Kidney tubule cell (primary cell): ENCODE data around the gene FN3KRP.

Experiments used
- DNase-seq: peaks from one replicate; pipeline ENCODE4 v3.0.0-alpha.2; 2018; ENCODE audit warnings: low spot score

Gene FN3KRP

DNA sequence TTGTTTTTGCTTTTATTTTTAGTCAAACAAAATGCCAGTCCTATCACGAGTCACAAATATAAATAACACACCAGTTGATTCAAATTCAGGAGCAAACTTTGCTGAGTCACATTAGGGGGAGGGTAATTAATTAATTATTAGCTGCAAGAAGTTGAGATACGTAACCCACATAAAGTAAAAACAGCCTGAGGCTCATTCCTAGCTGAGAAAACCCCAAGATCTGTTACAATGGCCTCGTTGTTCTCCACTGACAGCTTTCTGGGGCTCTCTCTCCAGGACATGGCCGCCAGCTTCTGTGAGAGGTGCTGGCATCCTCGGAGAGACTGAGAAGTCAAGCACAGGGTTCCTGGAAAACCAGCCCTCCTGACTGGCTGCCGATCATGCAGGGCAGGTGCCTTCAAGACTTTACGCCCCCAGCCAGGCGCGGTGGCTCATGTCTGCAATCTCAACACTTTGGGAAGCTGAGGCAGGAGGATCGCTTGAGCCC lies 29.1 kb upstream of the FN3KRP start:
- DNase-seq = peak; percentile 91

- peak; percentile 62 for DNase-seq
Observed at GRCh38 chr17:82687871-82688270, 28.6 kb upstream of the FN3KRP start.

DNA sequence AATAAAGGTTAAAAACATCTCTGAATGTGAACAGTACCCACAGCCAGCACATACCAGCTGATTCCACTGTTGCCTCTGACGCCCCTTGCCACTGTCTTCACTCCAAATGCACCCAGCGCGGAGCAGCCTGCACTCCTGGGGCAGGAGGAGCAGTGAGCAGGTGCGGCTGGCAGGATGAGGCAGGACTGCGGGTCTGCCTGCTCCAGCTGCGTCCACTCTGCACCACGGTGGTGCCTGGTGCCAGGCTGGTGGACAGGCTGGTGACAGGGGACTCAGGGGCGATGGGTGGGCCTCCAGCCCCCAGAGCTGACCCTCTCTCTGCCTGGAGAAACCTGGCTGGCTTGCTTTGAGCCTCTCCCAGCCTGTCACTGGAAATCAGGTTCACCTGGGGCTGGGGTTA lies 27.4 kb upstream of the FN3KRP start:
- DNase-seq = no peak

DNA sequence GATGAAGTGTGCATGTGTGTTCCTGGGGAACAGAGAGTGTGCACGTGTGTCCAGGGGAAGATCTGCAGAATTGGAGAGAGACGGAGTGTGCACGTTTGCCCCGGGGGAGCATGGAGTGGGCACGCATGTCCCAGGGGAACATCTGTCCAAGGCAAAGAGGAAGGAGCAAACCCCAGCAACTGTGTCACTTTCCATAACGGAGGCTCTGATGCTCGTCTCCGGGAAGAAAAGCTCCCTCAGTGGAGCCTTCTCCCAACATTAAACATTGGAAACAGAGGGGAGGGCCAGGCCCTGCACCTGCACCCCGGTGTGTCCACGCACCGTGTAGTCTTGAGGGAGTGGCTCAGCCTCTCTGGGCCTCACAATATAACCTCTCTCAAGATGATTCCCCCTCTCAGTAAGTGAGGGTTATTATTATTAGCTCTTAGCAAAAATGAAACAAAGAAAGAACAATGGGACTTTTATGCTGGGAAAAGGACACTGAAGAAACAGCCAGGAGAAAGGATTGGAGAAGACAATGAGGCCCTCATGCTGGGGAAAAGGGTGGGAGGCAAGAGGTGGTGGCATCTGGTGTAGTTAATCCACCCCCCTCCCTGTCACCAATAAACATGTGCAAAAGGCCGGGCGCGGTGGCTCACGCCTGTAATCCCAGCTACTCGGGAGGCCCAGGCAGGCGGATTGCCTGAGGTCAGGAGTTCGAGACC lies 25.6 kb upstream of the FN3KRP start:
- DNase-seq = no peak

DNA sequence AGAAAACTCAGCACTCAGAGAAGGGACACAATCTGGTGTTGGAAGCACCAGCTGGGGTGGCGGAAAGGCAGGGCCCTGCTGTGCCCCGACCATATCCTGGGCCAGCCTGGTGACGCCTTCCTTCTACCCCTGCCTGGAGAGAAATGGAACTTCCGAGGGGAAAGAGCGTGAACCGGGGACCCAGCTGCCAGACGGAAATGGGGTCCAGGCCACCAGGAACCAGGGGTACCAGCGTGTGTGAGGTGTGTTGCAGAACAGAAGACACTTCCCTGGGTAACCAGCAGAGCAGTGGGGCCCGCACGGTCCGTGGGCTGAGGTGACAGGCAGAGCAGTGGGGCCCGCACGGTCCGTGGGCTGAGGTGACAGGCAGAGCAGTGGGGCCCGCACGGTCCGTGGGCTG lies 24.8 kb upstream of the FN3KRP start:
- no peak for DNase-seq

- DNase-seq = no peak
Observed at GRCh38 chr17:82692268-82692667, 24.2 kb upstream of the FN3KRP start.

- no peak for DNase-seq
Observed at GRCh38 chr17:82693168-82693867, 23.2 kb upstream of the FN3KRP start.

DNA sequence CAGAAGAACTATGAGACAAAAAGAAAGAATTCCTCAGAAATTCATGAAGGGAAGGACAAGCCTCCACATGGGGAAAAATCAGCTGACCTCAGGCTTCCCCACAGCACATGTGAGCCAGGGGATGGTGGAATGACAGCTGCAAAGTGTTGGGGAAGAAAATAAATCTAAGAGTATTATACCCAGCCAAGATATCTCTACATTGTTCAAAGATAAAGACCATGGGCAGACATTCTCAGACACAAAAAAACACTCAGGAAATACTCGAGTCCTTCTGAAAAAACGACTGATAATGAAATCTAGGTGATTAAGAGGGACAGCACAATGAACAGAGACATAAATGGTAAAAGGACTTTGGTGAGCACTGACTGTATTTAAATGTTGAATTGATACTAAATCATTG lies 21.9 kb upstream of the FN3KRP start:
- no peak for DNase-seq

DNA sequence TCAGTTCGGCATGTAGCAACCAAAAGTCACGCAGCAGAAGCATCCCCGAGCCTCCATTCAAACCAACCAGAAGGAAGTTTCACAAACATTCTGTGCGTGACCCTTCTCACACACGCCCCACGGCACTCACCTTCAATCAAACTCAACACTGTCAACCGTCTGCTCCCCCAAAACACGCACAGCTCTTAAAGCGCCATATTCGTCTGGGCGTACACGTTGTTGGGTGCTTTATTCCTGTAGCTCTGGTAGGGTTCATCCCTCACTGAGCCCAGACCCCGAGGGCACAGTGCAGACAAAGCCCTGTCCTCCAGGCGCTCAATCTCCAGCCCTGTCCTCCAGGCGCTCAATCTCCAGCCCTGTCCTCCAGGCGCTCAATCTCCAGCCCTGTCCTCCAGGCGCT lies 20.2 kb upstream of the FN3KRP start:
- DNase-seq = no peak

GRCh38 chr17:82696916-82697807 lies 19.3 kb upstream of the FN3KRP start:
- DNase-seq = peak; percentile 13

- no peak for DNase-seq
Observed at GRCh38 chr17:82697808-82698064, 18.8 kb upstream of the FN3KRP start.

- DNase-seq = peak; percentile 99
Observed at GRCh38 chr17:82698065-82698973, 18.2 kb upstream of the FN3KRP start, which contains the start of gene RAB40B. Gene RAB40B (minus strand): TSS chr17:82698698. CDS start chr17:82698596, 102 bp downstream.

GRCh38 chr17:82698974-82699442 lies 17.5 kb upstream of the FN3KRP start:
- DNase-seq = no peak

DNA sequence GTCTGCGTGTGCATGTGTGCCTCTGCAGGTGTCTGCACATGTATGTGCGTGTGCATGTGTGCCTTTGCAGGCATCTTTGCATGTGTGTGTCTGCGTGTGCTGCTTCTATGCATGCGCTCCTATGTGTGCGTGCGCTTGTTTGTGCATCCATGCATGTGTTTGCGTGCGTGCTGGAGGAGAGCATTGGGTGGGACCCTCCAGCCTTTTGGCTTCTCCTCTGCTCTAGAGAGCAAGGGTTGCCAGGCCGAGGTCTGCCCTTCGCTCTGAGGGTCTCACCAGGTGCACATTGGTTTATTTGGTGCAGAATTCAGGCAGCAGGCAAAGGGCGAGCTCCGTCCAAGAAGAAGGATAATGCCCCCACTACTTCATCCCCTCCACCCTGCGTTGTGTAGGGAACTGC lies 17.0 kb upstream of the FN3KRP start:
- DNase-seq = no peak

- DNase-seq = no peak
Observed at GRCh38 chr17:82702231-82702927, 14.1 kb upstream of the FN3KRP start.

DNA sequence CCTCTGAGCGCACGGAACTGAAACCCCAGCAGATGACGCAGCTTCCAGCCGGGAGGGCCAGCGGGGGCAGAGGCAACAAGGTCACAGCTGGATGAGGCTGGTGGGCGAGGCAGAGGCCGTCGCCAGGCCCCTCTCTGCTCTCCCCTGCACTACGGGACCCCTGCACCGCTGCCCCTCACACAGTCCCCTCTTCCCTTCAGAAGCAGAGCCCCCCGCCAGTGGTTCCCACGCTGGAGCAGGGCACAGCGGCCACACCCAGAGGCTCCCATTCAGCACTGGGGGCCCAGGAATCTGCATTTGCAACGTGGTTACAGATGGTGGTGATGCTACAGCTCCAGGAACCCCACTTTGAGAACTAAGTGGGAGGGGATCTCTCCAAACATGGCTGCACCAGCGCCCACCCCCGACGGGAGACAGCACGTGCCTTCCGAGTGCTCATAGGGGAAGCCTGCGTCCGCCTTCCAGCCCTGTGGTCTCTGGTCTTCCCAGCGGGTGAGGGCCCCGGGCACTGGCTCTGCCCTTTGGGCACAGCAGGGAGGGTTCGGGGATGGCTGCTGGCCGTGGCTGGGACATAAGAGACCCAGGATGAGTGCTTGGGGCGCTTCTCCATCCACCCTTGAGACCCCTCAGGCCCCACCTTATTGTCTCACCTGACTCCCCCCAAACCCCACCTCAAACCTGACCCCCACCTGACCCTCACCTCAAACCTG lies 13.3 kb upstream of the FN3KRP start:
- no peak for DNase-seq

GRCh38 chr17:82703935-82704865 lies 12.3 kb upstream of the FN3KRP start:
- no peak for DNase-seq

GRCh38 chr17:82704886-82705285 lies 11.6 kb upstream of the FN3KRP start:
- no peak for DNase-seq

GRCh38 chr17:82705756-82706155 lies 10.8 kb upstream of the FN3KRP start:
- no peak for DNase-seq
